GM12872 (cell line): ENCODE measurements around the gene DGKZ.
A peak's percentile ranks its signal among the peaks of the same experiment; 100 is the strongest.

Source experiments
- CTCF ChIP-seq: IDR thresholded peaks from 3 replicates; pipeline ENCODE4 v1.5.1; 2011; ENCODE audit warnings: low read depth, mild to moderate bottlenecking, low read length, moderate library complexity; ENCODE audit not compliant: insufficient read depth

Gene DGKZ

DNA sequence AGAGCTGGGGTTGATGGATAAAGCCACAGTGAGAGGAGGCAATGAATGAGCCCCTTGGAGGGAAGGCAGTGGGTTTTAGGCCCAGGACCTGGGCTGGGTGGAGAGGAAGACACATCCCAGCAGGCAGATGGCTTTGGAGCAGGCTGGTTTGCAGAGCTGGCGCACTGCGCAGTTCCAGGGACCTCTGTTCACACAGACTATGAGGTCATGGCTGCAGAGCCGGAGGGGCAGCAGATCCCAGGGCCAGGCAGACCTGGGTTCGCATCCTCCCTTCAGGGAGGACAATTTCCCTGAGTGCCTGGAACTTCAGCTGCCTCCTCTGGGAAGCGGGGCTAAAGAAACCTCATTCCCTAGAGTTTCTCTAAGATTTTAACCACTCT, 28.2 kb upstream of the DGKZ start:
- no peak for TF ChIP-seq CTCF

DNA sequence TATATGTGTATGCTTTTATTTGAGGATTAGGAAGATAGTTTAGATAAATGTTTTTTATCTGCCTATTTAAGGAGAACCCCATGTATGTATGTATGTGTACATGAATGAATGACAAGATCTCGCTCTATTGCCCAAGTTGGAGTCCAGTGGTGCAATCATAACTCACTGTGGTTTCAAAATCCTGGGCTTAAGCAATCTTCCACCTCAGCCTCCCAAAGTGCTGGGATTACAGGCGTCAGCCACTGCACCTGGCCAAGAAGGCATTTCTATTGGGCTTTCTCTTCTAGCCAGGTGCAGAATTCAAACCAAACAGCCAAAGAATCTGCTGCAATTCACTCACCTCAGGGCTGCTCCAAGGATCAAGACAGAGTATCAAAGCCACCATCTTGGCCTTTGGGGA, 25.5 kb upstream of the DGKZ start:
- TF ChIP-seq CTCF, result no peak

DNA sequence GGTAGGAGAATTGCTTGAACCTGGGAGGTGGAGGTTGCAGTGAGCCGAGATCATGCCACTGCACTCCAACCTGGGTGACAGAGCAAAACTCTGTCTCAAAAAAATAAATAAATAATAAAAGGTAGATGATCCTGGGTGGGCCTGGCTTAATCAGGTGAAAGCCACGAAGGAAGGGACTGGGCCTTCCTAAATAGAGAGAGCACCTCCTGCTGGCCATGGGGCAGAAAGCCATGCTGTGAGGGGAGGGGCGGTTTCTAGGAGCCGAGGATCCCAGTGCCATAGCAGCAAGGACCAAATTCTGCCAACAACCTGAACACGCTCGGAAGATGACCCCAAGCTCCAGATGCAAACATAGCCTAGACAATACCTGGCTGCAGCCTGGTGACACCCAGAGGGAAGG, 24.5 kb upstream of the DGKZ start:
- peak; percentile 45 for TF ChIP-seq CTCF

- no peak for TF ChIP-seq CTCF
Observed at GRCh38 chr11:46326813-46327416, 20.3 kb upstream of the DGKZ start.

GRCh38 chr11:46327829-46328228, 19.4 kb upstream of the DGKZ start:
- TF ChIP-seq CTCF, result no peak

- no peak for TF ChIP-seq CTCF
Observed at GRCh38 chr11:46330154-46330553, 17.1 kb upstream of the DGKZ start.

- TF ChIP-seq CTCF, result no peak
Observed at GRCh38 chr11:46330563-46331281, 16.5 kb upstream of the DGKZ start.
